Astrocyte (in vitro differentiated cells and primary cell): Measurements from ENCODE around the gene CCK.

Experiments used
- EZH2 ChIP-seq: IDR thresholded peaks from 2 replicates; pipeline ENCODE4 v1.6.1; 2012; ENCODE audit warnings: mild to moderate bottlenecking, low read length, inconsistent platforms; ENCODE audit not compliant: insufficient read depth
- TF ChIP-seq, protein P1 (sequence below): IDR thresholded peaks from 2 replicates; pipeline ENCODE4 v1.5.1; 2011; ENCODE audit warnings: low read depth, mild to moderate bottlenecking, inconsistent platforms, low read length, moderate library complexity; ENCODE audit not compliant: insufficient read depth

DNA sequence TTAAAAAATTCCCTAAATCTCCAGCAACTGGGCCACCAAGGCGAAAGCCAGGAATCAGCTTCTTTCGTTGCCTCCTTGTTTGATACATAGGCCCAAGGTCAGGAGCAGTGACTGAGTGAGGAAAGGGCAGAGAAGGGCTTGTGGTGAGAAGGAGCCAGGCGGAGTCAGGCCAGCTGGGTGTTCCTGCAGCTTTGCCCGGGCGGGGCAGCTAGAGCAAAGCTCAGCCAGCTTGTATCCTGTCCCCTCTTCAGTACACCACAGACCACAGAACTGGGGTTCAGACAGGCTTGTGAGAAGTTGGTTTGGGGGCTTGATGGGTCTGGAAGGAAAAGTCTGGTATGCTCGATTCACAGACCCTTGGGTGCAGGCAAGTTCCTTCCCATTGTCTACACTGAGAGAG, 52.6 kb downstream of the CCK start:
- no peak for TF ChIP-seq EZH2
- TF ChIP-seq, protein P1, sequence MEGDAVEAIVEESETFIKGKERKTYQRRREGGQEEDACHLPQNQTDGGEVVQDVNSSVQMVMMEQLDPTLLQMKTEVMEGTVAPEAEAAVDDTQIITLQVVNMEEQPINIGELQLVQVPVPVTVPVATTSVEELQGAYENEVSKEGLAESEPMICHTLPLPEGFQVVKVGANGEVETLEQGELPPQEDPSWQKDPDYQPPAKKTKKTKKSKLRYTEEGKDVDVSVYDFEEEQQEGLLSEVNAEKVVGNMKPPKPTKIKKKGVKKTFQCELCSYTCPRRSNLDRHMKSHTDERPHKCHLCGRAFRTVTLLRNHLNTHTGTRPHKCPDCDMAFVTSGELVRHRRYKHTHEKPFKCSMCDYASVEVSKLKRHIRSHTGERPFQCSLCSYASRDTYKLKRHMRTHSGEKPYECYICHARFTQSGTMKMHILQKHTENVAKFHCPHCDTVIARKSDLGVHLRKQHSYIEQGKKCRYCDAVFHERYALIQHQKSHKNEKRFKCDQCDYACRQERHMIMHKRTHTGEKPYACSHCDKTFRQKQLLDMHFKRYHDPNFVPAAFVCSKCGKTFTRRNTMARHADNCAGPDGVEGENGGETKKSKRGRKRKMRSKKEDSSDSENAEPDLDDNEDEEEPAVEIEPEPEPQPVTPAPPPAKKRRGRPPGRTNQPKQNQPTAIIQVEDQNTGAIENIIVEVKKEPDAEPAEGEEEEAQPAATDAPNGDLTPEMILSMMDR, result no peak
